ENCODE results near the gene CCDC57.

The CCDC57 gene

DNA sequence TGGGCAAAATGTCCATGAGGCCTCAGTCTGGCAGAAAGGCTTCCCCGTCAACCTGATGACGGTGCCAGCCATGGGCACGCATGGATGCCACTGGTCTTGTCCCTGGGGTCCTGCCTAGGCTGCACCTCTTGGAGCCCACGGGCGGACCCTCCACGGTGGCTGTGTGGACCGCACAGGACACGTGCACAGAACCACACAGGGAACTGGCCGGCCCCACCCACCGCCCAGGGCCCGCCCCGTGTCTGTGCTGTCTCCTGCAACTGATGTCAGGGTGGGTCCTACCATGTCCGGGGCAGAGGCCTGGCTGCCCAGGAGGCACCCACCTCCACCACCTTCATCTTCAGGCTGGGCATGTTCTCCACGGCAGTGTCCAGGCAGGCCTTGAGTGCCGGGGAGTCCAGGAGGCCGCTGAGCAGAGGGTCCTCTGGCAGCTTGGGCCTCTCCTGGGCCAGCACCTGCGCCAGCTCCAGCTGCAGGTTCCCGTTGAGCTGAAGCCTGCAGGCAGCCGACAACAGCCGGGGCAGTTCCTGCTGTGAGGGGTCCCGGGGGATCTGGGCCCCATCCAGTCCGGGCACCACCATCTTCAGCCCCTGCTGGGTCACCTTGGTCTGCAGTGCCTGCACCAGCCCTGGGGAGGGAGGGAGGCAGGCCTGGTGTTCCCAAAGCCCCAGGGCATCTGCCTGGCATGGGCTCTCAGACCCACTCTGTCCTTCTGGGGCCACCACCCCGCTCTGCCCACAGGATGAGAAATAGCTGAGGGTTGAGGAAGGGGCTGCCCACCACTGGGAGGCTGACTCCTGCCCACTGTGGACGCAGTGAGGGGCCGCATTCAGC lies 126.5 kb downstream of the CCDC57 start:
- no peak overlapping the region for H3K4me3 ChIP-seq (ENCODE audit: low read depth, low read length)
- TF ChIP-seq, protein P1, sequence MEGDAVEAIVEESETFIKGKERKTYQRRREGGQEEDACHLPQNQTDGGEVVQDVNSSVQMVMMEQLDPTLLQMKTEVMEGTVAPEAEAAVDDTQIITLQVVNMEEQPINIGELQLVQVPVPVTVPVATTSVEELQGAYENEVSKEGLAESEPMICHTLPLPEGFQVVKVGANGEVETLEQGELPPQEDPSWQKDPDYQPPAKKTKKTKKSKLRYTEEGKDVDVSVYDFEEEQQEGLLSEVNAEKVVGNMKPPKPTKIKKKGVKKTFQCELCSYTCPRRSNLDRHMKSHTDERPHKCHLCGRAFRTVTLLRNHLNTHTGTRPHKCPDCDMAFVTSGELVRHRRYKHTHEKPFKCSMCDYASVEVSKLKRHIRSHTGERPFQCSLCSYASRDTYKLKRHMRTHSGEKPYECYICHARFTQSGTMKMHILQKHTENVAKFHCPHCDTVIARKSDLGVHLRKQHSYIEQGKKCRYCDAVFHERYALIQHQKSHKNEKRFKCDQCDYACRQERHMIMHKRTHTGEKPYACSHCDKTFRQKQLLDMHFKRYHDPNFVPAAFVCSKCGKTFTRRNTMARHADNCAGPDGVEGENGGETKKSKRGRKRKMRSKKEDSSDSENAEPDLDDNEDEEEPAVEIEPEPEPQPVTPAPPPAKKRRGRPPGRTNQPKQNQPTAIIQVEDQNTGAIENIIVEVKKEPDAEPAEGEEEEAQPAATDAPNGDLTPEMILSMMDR (IDR thresholded peaks at IDR 0.05; ENCODE audit: insufficient read depth, low read depth, low read length, missing control alignments), result no peak
- no peak for DNase-seq (ENCODE audit: low read depth)

- TF ChIP-seq, protein P1 (IDR thresholded peaks at IDR 0.05; ENCODE audit: insufficient read depth, low read depth, low read length, missing control alignments), result no peak
- H3K4me3 ChIP-seq (ENCODE audit: low read depth, low read length), result no peak overlapping the region
- no peak for DNase-seq (ENCODE audit: low read depth)
Measured at GRCh38 chr17:82085031-82085861, 127.4 kb downstream of the CCDC57 start.

DNA sequence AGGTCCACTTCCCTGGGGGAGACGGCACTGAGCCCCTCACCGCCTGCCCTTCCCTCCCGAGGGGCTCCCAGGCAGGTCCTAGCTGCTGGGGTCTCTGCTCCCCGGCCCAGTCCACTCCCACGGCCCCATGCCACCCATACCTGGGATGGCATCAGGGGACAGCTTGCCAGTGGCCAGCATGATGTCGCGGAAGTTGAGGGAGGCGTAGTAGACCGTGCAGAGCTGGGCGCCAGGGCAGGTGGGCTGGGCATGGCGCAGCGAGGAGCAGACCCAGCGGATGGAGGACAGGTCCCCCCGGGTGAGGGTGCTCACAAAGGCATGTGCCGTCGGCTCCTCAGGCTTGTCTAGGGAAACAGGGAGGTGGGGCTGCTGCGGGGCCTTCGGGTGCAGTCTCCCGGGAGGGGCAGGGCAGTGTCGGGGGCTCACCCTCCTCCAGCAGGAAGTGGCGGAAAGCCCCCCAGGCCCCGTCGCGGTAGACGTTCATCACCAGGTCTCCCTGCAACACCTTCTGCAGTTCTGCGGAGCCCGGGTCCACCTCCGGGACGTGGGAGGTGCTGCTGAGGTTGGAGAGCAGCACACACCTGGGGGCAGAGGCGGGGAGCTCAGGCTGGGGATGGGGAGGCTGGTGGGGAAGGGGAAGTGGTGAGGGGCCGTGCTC lies 128.1 kb downstream of the CCDC57 start:
- TF ChIP-seq, protein P1 (IDR thresholded peaks at IDR 0.05; ENCODE audit: insufficient read depth, low read depth, low read length, missing control alignments), result no peak
- no peak for DNase-seq (ENCODE audit: low read depth)
- H3K4me3 ChIP-seq (ENCODE audit: low read depth, low read length), result no peak overlapping the region

- TF ChIP-seq, protein P1 (IDR thresholded peaks at IDR 0.05; ENCODE audit: insufficient read depth, low read depth, low read length, missing control alignments), result no peak
- no peak for DNase-seq (ENCODE audit: low read depth)
- H3K4me3 ChIP-seq (ENCODE audit: low read depth, low read length), result no peak overlapping the region
Measured at GRCh38 chr17:82083533-82084359, 128.9 kb downstream of the CCDC57 start.

GRCh38 chr17:82083009-82083408 lies 129.6 kb downstream of the CCDC57 start:
- TF ChIP-seq, protein P1 (IDR thresholded peaks at IDR 0.05; ENCODE audit: insufficient read depth, low read depth, low read length, missing control alignments), result no peak
- no peak for DNase-seq (ENCODE audit: low read depth)
- no peak overlapping the region for H3K4me3 ChIP-seq (ENCODE audit: low read depth, low read length)

GRCh38 chr17:82082456-82082855 lies 130.2 kb downstream of the CCDC57 start:
- no peak for DNase-seq (ENCODE audit: low read depth)
- no peak overlapping the region for H3K4me3 ChIP-seq (ENCODE audit: low read depth, low read length)
- TF ChIP-seq, protein P1 (IDR thresholded peaks at IDR 0.05; ENCODE audit: insufficient read depth, low read depth, low read length, missing control alignments), result no peak

Measured in GM12865 (cell line).